K562 (cell line): Measurements from ENCODE around the gene UBE2Q1.

ENCODE experiments used
- YY1 ChIP-seq, 3 experiments: IDR thresholded peaks; 2 replicates each; pipeline ENCODE4 v1.6.1; 2011; ENCODE audit warnings: low read length in 2 of 3, mild to moderate bottlenecking in 2 of 3, moderate library complexity in 2 of 3, borderline replicate concordance in 1 of 3, control low read depth in 1 of 3, low read depth in 1 of 3; ENCODE audit not compliant: insufficient read depth in 3 of 3, insufficient replicate concordance in 2 of 3, control insufficient read depth in 1 of 3, insufficient read length in 1 of 3; ENCODE audit errors: extremely low read depth in 1 of 3
- ZSCAN32 ChIP-seq: fragments of 450-650 bp; formaldehyde crosslinking; IDR thresholded peaks from 2 replicates; pipeline ENCODE4 v1.4.0; 2020; ENCODE audit warnings: mild to moderate bottlenecking, moderate library complexity
- TF ChIP-seq, protein P1 (sequence below), 3 experiments: IDR thresholded peaks in 2 of 3; conservative IDR thresholded peaks in 1 of 3; 2 replicates each; pipeline ENCODE4 v1.5.1; 2011 to 2012; ENCODE audit warnings: low read length in 3 of 3, mild to moderate bottlenecking in 3 of 3, control low read depth in 2 of 3, improper control_type of control experiment in 1 of 3, inconsistent platforms in 1 of 3, low read depth in 1 of 3, mixed read lengths in 1 of 3, moderate library complexity in 1 of 3; ENCODE audit not compliant: insufficient read depth in 2 of 3

GRCh38 chr1:154551474-154551873, 7.0 kb downstream of the UBE2Q1 start:
- TF ChIP-seq, protein P1, sequence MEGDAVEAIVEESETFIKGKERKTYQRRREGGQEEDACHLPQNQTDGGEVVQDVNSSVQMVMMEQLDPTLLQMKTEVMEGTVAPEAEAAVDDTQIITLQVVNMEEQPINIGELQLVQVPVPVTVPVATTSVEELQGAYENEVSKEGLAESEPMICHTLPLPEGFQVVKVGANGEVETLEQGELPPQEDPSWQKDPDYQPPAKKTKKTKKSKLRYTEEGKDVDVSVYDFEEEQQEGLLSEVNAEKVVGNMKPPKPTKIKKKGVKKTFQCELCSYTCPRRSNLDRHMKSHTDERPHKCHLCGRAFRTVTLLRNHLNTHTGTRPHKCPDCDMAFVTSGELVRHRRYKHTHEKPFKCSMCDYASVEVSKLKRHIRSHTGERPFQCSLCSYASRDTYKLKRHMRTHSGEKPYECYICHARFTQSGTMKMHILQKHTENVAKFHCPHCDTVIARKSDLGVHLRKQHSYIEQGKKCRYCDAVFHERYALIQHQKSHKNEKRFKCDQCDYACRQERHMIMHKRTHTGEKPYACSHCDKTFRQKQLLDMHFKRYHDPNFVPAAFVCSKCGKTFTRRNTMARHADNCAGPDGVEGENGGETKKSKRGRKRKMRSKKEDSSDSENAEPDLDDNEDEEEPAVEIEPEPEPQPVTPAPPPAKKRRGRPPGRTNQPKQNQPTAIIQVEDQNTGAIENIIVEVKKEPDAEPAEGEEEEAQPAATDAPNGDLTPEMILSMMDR (IDR thresholded peaks at IDR 0.05 in 2 of 3, conservative IDR thresholded peaks at IDR 0.05 in 1 of 3; ENCODE audit: insufficient read depth in 2 of 3, low read depth in 1 of 3, low read length in 3 of 3) = no peak
- no peak for TF ChIP-seq YY1 (IDR thresholded peaks at IDR 0.05; ENCODE audit: borderline replicate concordance in 1 of 3, control insufficient read depth in 1 of 3, extremely low read depth in 1 of 3, insufficient read depth in 3 of 3, insufficient read length in 1 of 3, insufficient replicate concordance in 2 of 3, low read depth in 1 of 3, low read length in 2 of 3)
- no peak for TF ChIP-seq ZSCAN32
